HG02571 (cell line): Measurements from ENCODE around the gene BTBD9.
"Not testable (repeated sequence)": the region's sequence is repeated elsewhere in the genome, so short reads cannot be mapped to it uniquely, and the experiment has no call there.

ENCODE experiments used
- ATAC-seq: cut with Tn5 transposase; IDR thresholded peaks from one replicate; pipeline ENCODE4 v1.9.1; 2021; ENCODE audit warnings: mild to moderate bottlenecking, moderate library complexity; ENCODE audit not compliant: unreplicated experiment

The BTBD9 gene

DNA sequence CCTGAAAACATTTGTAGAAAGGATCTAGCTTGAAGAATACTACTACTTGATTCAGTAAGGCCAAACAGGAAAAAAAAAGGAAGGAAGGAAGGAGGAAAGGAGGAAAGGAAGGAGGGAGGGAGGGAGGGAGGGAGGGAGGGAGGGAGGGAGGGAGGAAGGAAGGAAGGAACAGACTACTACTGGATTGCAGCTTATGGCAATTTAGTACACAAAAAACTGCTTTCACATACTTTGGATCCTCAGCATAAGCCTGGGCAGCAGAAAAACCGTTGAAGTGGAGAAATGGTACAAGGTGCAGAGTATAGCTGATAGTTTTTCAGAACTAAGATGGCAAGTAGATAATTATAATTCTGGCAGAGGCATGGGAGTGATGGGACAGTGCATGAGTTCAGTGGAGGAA, 201.6 kb downstream of the BTBD9 start:
- no peak for ATAC-seq

- ATAC-seq, result no peak
Observed at GRCh38 chr6:38436726-38437465, 202.8 kb downstream of the BTBD9 start.

GRCh38 chr6:38435330-38435729, 204.4 kb downstream of the BTBD9 start:
- no peak for ATAC-seq

- ATAC-seq, result no peak
Observed at GRCh38 chr6:38434051-38434450, 205.7 kb downstream of the BTBD9 start.

DNA sequence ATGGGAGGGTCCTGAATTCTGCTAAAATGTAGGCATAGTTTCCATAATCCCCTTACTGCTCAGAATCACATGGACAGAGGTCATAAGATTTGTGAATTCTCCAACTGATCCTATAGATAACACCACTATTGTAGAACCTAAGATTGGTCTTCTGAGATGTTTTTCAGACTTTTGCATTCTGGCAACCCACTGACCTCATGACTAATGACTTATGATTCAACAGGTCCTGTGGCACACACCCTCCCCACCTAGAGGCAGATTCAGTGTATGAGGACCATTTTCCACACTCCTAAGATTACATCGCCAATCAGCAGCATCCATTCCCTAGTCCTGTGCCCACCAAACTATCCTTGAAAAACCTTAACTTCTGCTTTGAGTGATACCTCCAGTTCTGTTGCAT, 207.2 kb downstream of the BTBD9 start:
- ATAC-seq, result no peak

DNA sequence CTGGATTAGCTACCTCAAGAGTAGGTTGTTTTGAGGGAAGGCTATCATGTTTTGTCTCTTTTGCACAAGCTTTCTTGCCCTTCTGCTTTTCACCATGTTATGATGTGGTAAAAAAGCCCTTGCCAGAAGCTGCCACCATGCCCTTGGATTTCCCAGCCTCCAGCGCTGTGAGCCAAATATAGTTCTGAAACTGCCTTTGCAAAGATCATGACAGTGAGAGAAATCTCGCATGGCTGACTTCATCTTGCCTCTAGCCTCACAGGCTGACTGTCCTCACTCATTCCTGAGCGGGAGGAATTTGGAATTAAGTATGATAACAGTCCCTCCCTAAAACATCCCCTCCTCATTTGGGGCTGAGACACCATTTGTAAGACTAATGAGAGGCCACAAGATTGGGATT, 207.7 kb downstream of the BTBD9 start:
- no peak for ATAC-seq

DNA sequence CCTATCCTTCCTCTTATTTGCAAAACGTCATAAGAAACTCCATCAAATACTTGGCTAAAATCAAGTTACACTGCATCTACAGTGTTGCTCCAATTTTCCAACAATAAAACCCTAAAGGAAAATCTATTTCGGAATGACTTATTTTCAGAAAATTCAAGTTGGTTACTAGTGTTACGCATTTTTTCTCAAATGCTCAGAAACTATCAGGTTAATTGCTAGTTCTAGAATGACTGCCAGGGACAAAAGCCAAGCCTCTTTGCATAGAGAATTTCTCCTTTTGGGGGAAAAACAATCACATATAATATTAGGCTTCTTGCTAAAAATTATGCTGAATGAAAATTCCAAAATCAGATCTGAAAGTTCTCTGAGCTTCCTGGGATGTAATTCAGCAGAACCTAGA, 210.2 kb downstream of the BTBD9 start:
- no peak for ATAC-seq

- ATAC-seq, result no peak
Observed at GRCh38 chr6:38427492-38428210, 212.1 kb downstream of the BTBD9 start.

DNA sequence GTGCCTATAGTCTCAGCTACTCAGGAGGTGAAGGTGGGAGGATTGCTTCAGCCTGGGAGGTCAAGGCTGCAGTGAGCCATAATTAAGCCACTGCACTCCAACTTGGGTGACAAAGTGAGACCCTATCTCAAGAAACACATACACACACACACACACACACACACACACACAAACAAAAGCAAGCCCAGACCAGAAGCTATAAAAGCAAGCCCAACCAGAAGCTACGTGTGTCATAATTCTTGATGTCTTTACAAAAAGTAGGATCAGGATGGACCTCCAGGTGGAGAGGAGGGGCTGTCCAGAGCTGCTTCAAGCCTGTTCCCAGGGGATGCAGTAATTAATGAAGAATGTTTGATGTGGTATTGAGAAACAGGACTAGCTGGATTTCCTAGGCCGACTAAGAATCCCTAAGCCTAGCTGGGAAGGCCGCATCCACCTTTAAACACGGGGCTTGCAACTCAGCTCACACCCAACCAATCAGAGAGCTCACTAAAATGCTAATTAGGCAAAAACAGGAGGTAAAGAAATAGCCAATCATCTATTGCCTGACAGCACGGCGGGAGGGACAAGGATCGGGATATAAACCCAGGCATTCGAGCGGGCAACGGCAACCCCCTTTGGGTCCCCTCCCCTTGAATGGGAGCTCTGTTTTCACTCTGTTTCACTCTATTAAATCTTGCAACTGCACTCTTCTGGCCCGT, 213.8 kb downstream of the BTBD9 start:
- ATAC-seq, result not testable (repeated sequence)

DNA sequence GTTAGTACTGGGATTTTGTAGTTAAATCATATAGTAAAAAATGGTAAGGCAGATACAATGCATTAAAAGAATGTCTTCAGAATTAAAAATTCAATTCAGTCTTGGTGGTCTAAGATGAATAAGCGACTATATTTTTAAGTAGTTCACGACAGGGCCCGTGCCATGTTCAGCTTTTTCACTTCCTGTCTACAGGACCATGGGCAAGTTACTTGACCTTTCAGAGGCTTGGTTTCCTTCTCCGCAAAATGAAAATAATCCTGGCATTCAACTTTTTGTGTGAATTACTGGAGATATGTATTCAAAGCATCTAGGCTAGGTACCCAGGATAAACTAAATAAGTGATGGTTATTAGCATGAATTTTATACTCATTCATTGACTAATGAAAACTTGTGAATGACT, 216.0 kb downstream of the BTBD9 start:
- ATAC-seq, result no peak

- no peak for ATAC-seq
Observed at GRCh38 chr6:38420207-38420606, 219.5 kb downstream of the BTBD9 start.

GRCh38 chr6:38417521-38417920, 222.2 kb downstream of the BTBD9 start:
- no peak for ATAC-seq

DNA sequence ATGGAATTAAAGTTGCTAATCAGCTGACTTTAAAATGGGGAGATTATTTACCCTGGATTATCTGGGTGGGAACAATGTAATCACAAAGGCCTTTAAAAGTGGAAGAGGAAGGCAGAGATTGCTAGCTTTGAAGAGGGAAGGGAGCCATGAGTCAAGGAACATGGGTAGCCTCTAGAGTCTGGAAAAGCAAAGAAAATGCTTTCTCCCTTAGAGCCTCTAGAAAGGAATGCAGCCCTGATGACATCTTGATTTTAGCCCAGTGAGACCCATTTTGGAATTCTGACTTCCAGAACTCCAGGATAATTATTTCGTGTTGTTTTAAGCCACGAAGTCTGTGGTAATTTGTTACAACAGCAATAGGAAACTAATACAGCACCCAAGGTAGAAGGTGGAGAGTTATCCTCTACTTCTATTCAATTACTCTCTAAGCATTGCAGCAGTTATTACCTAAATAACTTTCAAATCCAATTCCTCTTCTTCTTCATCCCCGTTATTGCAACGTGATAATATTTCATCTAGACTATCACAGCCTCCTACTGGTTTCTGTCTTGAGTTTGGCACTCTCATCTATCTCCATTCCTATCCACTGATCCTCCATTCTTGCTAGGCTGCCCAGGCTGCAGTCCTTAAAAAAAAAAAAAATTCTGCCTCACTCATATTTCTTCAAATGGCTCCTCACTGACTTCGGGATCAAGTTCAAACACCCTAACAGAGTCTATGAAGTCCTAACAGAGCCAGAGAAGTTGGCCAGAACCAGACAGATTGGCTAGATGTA, 224.3 kb downstream of the BTBD9 start:
- ATAC-seq, result no peak

GRCh38 chr6:38413102-38413800, 226.5 kb downstream of the BTBD9 start:
- ATAC-seq, result no peak

GRCh38 chr6:38407192-38407591, 232.5 kb downstream of the BTBD9 start:
- ATAC-seq, result no peak

GRCh38 chr6:38406096-38406495, 233.6 kb downstream of the BTBD9 start:
- no peak for ATAC-seq

- ATAC-seq, result no peak
Observed at GRCh38 chr6:38404900-38405556, 234.7 kb downstream of the BTBD9 start.

GRCh38 chr6:38404355-38404754, 235.4 kb downstream of the BTBD9 start:
- no peak for ATAC-seq

GRCh38 chr6:38403548-38403947, 236.2 kb downstream of the BTBD9 start:
- no peak for ATAC-seq

- no peak for ATAC-seq
Observed at GRCh38 chr6:38400764-38401163, 239.0 kb downstream of the BTBD9 start.
